Measurements from ENCODE around the gene VPS39. TPM values are rescaled to one million over a fixed set of nuclear protein-coding genes. Genes with fewer than 3 reads are reported as not detected.

Gene VPS39
- polyA plus RNA-seq, 1 donor (not counting 4 experiments of a cell fraction or from before 2014, with no cell fraction given): 29.7 TPM

- no peak for FAIRE-seq
These were observed 77.7 kb downstream of the VPS39 start for GRCh38 chr15:42130246-42130986.

DNA sequence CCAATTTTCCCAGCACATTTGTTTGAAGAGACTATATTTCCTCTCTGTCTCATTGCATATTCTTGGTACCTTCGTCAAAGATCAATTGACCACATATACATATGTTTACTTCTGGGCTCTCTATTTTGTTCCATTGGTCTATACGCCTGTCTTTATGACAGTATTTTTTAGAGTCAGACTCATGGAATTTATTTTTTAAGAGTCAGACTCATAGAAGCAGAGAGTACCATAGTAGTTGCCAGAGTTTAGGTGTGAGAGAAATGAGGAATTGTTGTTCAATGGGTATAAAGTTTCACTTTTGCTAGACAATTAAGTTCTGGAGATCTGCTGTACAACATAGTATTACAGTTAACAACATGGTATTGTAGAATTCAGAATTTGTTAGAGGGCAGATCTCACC is 78.7 kb downstream of the VPS39 start:
- H3K27me3 ChIP-seq (ENCODE audit: control insufficient read depth, extremely low read depth, insufficient read depth, low read length): peaks cover 3% of the 10 kb centered on the region
- H3K4me1 ChIP-seq (ENCODE audit: control insufficient read depth, extremely low read depth, insufficient read depth, low read length): no peaks in the 10 kb centered on the region
- no peak overlapping the region for H3K27ac ChIP-seq (ENCODE audit: control insufficient read depth, insufficient read depth, low read length)
- no peaks in the 10 kb centered on the region for H3K36me3 ChIP-seq (ENCODE audit: control insufficient read depth in 2 of 2, extremely low read depth in 1 of 2, insufficient read depth in 2 of 2, low read length in 2 of 2)
- H3K9me3 ChIP-seq (ENCODE audit: control insufficient read depth, low read depth, low read length): no peaks in the 10 kb centered on the region
- no peak for TF ChIP-seq EZH2 (IDR thresholded peaks at IDR 0.05; ENCODE audit: low read length)
- TF ChIP-seq CTCF (optimal IDR thresholded peaks at IDR 0.05 in 1 of 3, IDR thresholded peaks at IDR 0.05 in 1 of 3, conservative IDR thresholded peaks at IDR 0.05 in 1 of 3; ENCODE audit: extremely low read depth in 1 of 3, insufficient read depth in 2 of 3, low read length in 3 of 3): no peak
- no peaks in the 10 kb centered on the region for H3K79me2 ChIP-seq (ENCODE audit: control insufficient read depth, insufficient read depth, low read length)
- dilution Hi-C loops (cut with MboI; ENCODE audit: extremely low pct_ligation_motif_present, low sequenced_read_pairs): no loop called here
- no peaks in the 10 kb centered on the region for H4K20me1 ChIP-seq (ENCODE audit: control insufficient read depth, extremely low read depth, insufficient read depth, low read length)
- H3K9ac ChIP-seq (ENCODE audit: control insufficient read depth, extremely low read depth, insufficient read depth, low read length): no peak overlapping the region
- H2AFZ ChIP-seq (ENCODE audit: control insufficient read depth, low read length): no peak overlapping the region
- H3K4me2 ChIP-seq (ENCODE audit: control insufficient read depth, extremely low read depth, insufficient read depth, low read depth, low read length): no peak overlapping the region
- no peak for FAIRE-seq
- no peak overlapping the region for H3K4me3 ChIP-seq (ENCODE audit: control insufficient read depth in 2 of 3, extremely low read depth in 1 of 3, insufficient read depth in 2 of 3, low read depth in 1 of 3, low read length in 3 of 3)
- no peaks in the 10 kb centered on the region for H3K9me1 ChIP-seq (ENCODE audit: control insufficient read depth, extremely low read depth, insufficient read depth, low read length)
- no peak for DNase-seq (ENCODE audit: low read depth, low spot score)

More at GRCh38 chr15:42130246-42130986, 77.7 kb downstream of the VPS39 start:
- no peak overlapping the region for H3K4me3 ChIP-seq (ENCODE audit: control insufficient read depth in 2 of 3, extremely low read depth in 1 of 3, insufficient read depth in 2 of 3, low read depth in 1 of 3, low read length in 3 of 3)
- TF ChIP-seq CTCF (optimal IDR thresholded peaks at IDR 0.05 in 1 of 3, IDR thresholded peaks at IDR 0.05 in 1 of 3, conservative IDR thresholded peaks at IDR 0.05 in 1 of 3; ENCODE audit: extremely low read depth in 1 of 3, insufficient read depth in 2 of 3, low read length in 3 of 3) (no peak), EZH2 (IDR thresholded peaks at IDR 0.05; ENCODE audit: low read length) (no peak)
- H3K9me1 ChIP-seq (ENCODE audit: control insufficient read depth, extremely low read depth, insufficient read depth, low read length): no peaks in the 10 kb centered on the region
- no peak overlapping the region for H3K27ac ChIP-seq (ENCODE audit: control insufficient read depth, insufficient read depth, low read length)
- no peak overlapping the region for H3K9ac ChIP-seq (ENCODE audit: control insufficient read depth, extremely low read depth, insufficient read depth, low read length)
- no peak for DNase-seq (ENCODE audit: low read depth, low spot score)
- no peaks in the 10 kb centered on the region for H3K36me3 ChIP-seq (ENCODE audit: control insufficient read depth in 2 of 2, extremely low read depth in 1 of 2, insufficient read depth in 2 of 2, low read length in 2 of 2)
- peaks cover 3% of the 10 kb centered on the region for H3K27me3 ChIP-seq (ENCODE audit: control insufficient read depth, extremely low read depth, insufficient read depth, low read length)
- no peaks in the 10 kb centered on the region for H4K20me1 ChIP-seq (ENCODE audit: control insufficient read depth, extremely low read depth, insufficient read depth, low read length)
- no peaks in the 10 kb centered on the region for H3K79me2 ChIP-seq (ENCODE audit: control insufficient read depth, insufficient read depth, low read length)
- no peak overlapping the region for H2AFZ ChIP-seq (ENCODE audit: control insufficient read depth, low read length)
- dilution Hi-C loops (cut with MboI; ENCODE audit: extremely low pct_ligation_motif_present, low sequenced_read_pairs): no loop called here
- no peaks in the 10 kb centered on the region for H3K4me1 ChIP-seq (ENCODE audit: control insufficient read depth, extremely low read depth, insufficient read depth, low read length)
- H3K4me2 ChIP-seq (ENCODE audit: control insufficient read depth, extremely low read depth, insufficient read depth, low read depth, low read length): no peak overlapping the region
- no peaks in the 10 kb centered on the region for H3K9me3 ChIP-seq (ENCODE audit: control insufficient read depth, low read depth, low read length)
